ENCODE data around the gene PDZK1IP1.
"Not testable (repeated sequence)": the region's sequence is repeated elsewhere in the genome, so short reads cannot be mapped to it uniquely, and the experiment has no call there.

PDZK1IP1 gene

DNA sequence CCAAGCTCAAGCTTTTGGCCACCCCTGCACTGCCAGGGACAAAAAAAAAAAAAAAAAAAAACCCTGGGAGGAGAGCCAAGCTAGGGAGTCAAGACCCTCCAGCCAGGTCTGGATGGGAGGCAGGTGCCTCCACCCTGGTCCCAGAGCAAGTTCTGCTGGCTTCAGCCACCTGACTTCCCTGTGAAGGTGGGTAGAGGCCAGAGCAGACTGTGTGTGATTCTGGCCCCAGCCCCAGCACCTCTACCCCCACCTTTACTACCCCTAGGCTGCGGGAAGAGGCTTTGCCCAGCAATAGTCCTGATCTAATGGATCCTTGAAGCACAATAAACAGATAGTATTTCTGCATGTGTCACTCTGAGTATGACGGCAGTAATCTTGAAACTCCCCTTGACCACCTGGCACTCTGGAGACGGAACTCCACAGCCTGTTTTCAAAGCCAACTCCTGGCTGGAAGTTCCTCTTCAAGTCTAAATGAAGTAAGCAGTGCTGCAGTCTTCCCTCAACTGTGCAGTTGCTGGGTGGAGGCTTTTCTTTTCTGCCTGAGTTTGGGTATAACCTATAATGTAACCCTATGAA lies 9.8 kb downstream of the PDZK1IP1 start:
- DNase-seq, result no peak

DNA sequence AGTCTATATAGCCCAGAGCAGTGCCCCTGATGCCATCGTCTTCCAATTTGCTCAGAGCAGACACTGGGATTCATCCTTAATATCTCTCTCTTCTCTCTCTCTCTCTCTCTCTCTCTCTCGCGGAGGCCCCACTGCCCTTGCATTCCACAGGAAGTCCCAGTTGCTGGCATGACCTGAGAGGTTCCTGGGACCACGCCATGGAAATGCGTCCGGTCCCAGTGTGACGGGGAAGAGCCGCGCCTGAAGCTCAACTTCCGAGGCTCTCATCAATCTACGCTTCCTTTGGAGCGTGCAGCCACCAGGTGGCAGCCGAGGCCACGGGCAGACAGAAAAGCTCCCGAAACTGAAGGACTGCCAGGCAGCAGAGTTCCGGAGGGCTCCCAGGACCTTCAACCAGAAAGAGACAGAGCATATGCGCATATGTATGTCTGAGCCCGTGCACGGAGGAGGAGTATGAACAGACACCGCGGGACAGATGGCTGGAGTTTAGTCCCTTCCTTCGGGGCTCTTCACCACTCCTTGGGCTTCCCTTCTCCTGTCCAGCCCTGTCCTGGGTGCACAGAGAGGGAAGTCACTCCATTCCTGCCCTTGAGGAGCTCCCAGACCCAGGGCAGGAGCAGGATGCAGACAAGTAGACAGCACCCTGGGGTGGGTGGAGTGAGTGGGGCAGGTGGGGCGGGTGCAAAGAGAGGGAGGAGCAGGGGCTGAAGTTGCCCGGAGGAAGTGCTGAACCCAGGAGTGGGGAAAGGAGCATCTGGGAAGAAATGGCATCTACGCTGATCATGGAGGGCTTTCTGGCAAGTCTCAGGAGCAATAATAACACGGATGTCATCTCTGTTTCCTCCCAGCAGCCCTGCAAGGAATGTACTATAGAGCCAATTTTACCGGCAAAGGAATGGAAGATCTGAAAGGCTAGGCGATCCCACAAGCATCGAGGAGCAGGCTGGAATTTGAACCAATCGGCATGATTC lies 10.5 kb downstream of the PDZK1IP1 start:
- peak; percentile 76 to 81 for DNase-seq

DNA sequence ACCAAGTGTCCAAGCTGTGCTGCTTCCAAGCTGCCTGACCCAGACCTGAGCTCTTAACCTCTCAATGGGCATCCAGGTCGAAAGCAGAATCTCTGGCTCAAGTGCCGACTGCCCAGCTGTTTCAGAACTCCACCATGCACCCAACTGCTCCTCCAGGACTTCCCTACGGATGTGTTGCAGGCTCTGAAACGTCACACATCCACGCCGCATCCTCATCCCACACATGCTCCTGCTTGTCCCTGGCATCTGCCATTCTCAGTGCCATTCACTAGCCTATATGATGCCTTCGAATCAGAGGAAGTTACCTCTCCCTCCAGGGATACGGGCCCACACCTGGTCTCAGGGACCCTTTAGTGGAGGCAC lies 11.2 kb downstream of the PDZK1IP1 start:
- DNase-seq, result no peak

DNA sequence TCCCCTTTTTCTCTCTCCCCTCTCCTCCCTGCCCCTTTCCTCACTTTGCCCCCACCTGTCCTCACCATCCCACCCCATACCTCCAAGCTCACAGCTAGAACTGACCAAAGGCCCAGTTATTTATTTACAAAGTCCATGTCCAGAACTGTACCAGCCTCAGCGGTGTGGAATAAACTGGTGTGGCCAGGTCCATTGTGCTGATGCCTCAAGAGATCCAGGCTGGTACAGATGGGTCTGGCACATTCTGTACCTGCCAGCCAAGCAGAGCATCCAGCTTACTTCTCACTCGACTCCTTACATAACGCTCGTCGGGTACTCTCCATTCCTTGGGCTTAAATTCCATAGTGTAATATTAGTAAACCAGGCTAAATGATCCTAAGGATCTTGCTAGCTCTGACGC lies 11.8 kb downstream of the PDZK1IP1 start:
- DNase-seq, result no peak

DNA sequence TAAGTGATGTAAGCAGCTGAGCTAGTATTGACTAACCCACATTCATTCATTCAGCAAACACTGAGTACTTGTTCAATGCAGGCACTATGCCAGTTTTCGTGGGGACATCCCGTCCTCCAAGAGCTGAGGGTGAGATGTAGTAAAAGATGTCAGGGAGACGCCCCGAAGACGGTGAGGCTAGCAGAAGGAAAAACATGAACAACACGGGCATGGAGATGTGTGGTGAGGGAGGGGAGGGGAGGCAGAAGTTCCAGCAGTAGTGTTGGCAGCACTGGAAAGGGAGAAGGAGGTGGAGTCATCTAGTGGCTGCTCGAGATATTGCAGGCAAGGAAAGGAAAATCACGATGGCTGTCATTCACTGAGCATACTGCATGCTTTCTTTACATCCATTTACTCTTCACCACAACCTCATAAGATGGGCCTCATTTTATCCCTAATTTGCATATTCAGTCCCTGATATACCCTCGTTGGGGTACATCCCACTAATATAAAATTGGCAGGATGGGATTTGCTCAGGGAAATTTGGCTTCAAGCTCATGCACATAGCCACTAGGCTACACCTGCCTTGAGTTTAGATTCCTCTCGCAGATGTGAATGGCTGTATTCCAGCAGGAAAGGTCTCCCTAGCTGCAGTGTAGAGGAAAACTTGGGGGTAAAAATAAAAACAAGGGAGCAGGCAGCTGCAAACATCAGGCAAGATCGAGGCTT lies 14.5 kb downstream of the PDZK1IP1 start:
- DNase-seq, result peak; percentile 39 to 40

DNA sequence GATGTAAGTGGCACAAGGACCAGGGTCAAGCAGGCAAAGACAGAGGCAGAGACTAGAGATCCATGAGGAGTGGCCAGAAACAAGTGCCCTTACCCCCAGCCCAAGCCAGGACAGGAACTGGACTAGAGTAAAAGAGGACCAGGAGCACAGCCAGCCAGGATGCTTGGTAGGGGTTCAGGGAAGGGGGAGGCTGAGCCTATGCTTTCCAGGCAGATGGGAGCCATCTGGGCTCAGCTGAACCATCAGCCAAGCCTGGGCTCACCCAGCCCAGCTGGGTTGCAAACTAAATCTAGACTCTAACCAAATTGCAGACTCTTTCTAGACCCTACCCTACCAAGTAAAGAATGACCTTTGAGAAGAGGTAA lies 15.2 kb downstream of the PDZK1IP1 start:
- DNase-seq, result no peak

DNA sequence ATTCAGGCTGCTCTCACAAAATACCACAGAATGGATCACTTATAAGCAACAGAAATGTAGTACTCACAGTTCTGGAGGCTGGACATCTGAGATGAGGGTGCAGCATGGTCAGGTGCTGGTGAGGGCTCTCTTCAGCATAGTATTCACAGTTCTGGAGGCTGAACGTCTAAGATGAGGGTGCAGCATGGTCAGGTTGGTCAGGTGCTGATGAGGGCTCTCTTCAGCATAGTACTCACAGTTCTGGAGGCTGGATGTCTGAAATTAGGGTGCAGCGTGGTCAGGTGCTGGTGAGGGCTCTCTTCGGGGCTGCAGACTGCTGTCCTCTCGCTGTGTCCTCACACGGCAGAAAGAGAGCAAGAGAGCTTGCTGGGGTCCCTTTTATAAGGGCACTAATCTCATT lies 17.1 kb downstream of the PDZK1IP1 start:
- DNase-seq, result no peak

DNA sequence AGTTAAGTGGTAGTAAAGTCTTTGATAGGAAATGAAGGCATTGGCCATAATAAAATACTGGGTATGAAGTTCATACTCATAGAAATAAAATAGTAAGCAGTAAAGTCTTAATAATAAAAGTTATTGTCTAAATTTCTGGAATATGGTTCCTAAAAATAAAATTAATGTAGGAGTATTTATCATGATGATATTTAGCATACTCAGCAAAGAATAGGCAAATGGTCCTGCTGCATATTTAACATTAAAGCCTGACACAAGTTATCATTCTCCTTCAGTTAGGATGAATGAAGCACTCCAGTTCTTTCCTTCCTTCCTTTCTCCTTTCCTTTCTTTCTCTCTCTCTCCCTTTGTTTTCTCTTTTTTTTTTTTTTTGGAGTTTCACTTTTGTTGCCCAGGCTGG lies 25.3 kb downstream of the PDZK1IP1 start:
- DNase-seq, result no peak

DNA sequence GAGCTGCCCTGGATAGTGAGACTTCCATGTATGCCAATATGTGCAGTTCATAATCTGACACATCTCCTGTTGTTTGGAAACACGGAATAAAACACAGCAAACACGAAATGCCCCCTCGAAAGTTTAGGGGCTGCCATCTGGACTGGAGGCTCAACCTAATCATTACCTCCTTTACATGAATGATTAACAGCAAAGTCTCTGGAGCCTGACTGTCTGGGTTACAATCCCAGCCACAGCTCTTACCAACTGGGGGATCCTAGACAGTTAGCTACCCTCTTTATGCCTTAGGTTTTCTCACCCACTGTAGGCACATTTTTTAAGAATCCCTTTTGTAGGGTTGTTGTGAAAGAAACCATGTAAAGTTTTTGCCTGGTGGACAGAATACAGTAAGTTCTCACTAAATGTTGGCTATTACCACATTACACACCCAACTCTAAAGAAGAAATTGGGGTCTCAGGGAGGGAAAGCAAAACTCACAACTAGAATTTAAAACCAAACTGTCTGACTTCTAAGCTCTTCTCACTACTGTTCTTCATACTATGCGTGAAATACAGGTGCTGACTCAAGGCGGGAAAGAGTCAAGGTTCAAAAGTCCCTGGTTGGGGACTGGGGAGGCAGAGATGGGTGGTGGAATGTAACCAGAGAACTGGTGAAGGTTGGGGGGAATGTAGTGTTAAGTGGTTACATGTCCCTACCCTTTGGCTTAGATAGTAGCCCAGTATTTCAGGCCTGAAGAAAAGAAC lies 28.4 kb downstream of the PDZK1IP1 start:
- DNase-seq, result no peak

DNA sequence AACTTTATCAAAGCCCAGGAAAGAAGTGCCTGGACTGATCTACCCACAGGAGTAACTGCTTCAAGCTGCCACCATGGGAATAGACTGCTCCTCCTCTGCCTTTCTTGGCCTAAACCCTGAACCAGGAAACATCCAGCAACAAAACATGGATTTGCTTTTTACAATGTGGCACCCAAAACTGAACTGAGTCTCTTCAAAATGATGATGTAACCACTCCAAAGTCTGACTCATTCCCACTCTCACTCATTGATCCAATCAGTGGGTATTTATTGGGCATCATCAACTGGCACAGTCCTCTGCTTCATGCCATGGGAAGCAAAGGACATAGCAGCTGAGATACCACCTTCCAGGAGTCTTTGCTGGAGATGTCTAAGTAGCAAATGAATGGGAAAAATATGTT lies 29.1 kb downstream of the PDZK1IP1 start:
- DNase-seq, result no peak

DNA sequence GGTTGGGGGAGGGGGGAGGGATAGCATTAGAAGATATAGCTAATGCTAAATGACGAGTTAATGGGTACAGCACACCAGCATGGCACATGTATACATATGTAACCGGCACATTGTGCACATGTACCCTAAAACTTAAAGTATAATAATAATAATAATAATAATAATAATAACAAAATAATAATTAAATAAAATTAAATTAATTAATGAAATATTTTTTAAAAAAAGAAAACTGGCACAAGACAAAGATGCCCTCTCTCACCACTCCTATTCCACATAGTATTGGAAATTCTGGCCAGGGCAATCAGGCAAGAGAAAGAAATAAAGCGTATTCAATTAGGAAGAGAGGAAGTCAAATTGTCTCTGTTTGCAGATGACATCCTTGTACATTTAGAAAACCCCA lies 31.9 kb downstream of the PDZK1IP1 start:
- not testable (repeated sequence) for DNase-seq

DNA sequence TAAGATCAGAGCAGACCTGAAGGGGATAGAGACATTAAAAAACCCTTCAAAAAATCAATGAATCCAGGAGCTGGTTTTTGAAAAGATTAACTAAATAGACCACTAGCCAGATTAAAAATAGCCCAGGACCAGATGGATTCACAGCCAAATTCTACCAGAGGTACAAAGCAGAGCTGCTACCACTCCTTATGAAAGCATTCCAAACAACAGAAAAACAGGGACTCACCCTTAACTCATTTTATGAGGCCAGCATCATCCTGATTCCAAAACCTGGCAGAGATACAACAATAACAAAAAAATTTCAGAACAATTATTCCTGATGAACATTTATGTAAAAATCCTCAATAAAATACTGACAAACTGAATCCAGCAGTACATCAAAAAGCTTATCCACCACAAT lies 33.4 kb downstream of the PDZK1IP1 start:
- DNase-seq, result not testable (repeated sequence)

DNA sequence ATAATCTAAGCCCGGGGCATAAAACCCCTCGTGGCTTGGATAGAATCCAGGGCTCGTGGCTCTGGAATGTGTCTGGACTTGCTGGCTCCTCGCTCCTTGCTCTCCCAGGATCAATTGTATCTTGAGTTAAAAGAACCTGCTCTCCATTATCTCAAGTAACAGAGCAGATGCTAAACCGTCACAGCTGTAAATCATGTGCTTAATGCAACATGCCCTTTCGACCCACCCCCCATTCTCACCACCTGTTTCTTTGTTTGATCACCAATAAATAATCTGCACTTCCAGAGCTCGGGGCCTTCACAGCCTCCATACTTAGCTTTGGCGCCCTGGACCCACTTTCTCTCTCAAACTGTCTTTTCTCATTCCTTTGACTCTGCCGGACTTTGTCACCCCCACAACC lies 40.7 kb downstream of the PDZK1IP1 start:
- DNase-seq, result not testable (repeated sequence)

DNA sequence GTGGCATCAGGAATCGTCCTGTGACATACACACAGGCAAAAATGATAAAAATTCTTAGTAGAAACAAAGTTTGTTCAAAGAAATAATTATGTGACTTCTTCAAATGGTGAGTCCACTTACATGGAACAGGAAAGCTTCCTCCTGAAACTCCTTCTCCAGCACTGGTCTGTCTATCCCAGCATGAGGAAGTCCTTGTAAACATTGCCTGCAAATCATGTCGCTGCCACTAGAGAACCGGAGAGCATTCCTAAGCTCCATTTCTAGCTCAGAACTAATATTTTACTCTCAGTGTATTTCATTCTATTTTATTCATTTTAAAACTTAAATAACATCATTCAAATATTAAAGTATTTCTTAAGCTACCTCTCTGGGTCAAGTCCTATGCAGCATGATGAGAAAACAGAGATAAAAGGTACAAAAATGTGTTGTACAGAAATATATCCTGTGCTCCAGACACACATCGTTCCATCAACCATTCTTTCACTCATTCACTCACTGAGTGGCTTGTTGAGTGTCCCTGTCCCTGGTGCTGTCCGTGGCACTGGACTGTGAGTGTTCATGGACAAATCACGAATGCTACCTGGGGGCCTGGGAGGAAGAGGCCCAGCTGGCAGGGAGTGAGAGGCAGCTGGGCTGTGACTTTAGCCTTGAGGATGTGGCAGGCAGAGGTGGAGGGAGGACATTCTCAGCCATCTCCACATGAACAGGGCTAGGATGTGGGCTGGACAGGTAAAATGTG lies 42.6 kb downstream of the PDZK1IP1 start:
- no peak for DNase-seq

DNA sequence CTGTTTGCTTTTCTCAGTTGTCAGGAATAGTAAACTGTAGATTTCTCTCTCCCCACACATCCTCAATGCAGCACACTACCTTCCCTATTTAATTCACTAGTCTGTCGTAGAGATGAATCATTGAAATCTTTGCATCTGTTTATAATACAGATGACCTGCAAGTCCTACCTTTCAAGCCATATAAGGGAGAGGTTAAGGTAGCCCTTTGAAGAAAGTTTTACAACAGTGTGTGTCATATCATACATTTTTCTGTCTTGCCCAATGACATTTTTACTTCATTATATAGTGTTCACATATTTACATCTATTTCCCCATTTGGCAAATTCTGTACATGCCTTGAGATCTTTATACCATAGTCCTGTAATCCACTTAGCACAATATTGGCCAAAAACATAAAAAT lies 43.3 kb downstream of the PDZK1IP1 start:
- not testable (repeated sequence) for DNase-seq

DNA sequence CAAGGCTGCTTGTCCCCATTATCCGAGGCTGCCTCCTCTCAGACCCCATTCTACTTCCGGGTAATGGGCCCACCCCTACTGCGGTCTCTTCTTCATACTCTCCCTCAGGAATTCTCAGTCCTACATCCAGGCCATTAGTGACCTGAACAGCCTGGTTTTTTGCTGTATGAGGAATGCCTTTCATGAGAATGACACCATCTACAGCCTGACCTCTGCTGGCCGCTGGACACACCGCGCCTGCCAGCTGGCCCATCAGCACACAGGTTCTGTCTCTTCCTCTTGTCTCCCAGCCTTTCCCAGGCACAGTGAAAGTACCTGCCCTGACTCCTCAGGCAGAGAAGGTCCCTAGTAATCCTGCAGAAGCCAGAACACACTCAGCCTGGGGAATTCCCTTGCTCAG lies 46.2 kb downstream of the PDZK1IP1 start:
- not testable (repeated sequence) for DNase-seq

DNA sequence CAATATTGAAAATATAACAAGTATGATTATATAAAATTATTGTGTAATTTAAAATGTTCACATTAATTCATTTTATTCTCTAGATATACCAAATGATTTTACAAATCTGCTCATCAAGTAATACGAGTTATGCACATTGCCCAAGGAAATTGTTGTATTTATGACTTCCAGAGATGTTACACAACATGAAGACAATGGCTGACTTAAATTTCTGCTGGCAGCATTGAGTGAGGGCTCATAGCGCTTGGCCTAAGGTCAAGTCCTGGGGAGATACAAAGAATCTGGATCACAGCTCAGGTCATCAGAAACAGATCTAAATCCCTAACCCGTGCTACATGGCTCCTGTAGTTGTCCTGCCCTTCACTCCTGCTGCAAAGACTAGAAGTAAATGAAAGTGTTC lies 49.5 kb downstream of the PDZK1IP1 start:
- DNase-seq, result not testable (repeated sequence)

DNA sequence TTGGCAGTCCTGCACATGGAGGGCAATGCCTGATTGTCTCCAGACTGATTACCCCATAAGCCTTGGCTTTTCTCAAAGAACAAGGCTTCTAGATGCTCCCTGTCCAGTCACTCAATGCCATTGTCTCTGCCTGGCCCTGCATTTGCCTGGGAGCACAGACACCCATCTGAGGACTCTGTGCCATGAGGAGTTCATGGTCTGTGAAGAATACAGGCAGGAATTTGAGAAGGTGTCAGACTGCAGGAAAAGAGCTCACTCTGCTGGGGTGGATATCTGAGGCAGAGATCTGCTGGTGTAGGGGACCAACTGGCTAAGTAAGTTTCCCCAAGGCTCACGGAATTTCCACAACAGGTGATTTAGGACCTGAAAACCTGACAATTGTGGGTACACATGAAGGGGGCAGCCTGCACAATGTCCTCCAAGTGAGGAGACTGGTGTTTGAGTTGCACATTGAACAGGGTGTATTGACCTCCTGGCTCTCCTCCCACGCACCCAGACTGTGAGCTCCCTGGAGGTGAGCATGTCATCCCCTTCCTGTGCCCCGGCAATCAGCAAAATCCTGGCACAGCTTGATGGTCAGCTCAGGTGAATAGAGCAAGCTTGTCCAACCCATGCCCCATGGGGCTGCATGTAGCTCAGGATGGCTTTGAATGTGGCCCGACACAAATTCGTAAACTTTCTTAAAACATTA lies 51.8 kb downstream of the PDZK1IP1 start:
- no peak for DNase-seq

DNA sequence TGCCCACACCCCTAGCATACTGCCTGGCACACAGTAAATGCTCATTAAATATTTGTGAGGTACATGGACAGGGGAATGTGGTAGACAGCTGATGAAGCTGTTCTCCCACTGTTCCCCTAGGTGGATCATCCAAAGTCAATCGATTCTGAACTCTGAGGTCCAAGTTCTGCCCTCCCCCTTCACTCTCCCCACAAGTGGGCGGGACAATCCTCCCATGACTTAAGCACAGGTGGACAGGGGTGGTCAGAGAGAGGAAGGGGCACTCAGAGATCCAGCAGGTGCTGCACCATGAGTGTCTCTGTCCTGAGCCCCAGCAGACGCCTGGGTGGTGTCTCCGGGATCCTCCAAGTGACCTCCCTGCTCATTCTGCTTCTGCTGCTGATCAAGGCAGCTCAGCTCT lies 52.6 kb downstream of the PDZK1IP1 start, which contains the start of gene CYP4A22:
Gene CYP4A22, plus strand, starts transcription at position 244 of the 400 bp plus-strand sequence. Its CDS starts 45 bp downstream, at position 289.
- no peak for DNase-seq
